Glomerular visceral epithelial cell (primary cell): Measurements from ENCODE around the gene ARFGAP1.

ENCODE experiments used
- DNase-seq: peaks from one replicate; pipeline ENCODE4 v3.0.0-alpha.2; 2016; ENCODE audit errors: extremely low spot score

ARFGAP1 gene

DNA sequence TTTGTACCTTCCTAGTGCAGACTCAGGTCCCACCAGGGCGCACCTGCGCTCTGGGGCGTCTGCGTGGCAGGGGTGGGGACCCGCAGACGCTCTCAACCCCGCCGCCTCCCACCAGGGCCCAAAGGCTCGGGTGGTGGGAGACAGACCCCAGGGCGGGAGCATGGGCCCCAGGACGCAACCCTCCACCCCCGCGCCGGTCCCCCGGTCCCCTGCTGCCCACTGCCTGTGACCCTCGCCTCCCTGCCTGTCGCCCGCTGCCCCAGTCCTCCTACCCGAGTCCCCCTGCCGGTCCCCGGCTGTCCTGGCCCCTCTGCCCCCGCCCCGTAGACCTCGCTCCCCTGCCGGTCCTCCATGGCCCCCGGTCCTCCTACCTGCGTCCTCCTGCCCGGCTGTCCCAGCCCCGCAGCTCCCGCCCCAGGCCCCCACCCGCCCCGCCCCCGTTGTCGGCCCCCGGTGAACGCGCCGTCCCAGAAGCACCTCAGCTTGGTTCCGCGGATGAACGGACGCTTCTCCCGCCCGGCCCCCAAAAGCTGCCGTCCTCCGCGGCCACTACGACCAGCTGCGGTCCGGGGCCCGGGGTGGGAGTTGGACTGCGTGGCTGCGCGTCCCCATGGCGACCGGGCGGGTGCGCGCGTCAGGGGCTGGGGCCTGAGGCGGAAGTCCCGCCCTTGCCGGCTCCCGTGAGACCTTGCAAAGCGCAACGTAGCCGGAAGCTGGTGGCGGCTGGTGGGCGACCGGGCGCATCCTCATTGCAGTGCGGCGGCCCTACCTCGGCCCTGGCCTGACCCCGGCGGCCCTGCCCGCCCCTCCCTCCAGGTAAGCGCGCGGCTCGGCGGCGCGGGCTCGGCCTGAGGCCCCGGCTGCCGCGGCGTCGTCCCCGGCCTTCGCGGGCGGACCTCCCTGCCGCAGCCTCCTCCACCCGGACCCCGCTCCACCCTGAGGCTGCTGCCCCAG, at the start of gene ARFGAP1:
Gene ARFGAP1, plus strand, starts transcription at position 709 of the 954 bp plus-strand sequence. CDS start 2,768 bp downstream, outside the sequence.
- DNase-seq, result peak; percentile 90

DNA sequence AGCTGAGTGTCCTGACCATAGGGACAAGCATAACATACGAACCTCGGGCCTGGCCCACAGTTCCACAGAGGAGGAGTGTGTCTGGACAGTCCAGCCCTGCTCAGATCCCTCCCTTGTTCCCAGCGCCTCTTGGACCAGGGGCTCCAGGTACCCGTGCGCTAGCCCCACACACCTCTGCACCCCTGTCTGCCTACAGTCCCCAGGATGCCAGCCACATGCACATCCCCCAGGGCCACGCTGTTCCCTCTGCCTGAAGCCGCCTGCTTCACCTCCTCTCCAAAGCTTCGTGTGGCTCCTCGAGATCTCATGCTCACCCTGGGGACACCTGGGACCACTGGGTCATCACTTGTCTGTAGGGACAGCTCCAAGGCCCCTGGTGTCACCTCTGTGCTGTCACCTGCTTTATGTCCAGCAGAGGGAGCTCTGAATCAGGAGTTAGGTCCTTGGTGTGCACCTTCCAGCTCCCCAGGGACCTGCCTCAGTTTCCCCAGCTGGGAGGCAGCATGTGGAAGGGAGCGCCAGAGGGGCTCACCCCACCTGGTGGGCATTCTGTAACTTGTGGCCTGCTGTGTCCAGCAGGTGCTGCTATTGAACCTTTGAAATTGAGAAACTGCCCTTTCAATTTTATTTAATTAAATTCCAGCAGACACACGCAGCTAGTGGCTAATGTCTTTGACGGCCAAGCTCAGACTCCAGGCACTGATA, 49.3 kb upstream of the ARFGAP1 start:
- peak; percentile 57 for DNase-seq

DNA sequence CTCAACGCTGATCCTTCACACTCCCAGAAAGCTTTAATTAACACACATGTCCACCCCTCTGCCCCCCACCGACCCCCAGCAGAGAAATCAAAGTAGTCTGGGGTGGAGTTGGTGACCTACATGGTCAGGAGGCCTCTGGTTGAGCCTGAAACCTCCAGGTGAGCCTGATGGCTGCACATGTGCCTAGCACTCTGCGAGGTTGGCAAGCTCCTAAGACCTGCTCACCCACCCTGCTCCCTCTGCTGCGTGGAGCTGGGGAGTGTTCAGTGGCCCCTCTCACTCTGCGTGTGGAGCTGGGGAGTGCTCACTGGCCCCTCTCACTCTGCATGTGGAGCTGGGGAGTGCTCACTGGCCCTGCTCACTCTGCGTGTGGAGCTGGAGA, 48.8 kb upstream of the ARFGAP1 start:
- no peak for DNase-seq

DNA sequence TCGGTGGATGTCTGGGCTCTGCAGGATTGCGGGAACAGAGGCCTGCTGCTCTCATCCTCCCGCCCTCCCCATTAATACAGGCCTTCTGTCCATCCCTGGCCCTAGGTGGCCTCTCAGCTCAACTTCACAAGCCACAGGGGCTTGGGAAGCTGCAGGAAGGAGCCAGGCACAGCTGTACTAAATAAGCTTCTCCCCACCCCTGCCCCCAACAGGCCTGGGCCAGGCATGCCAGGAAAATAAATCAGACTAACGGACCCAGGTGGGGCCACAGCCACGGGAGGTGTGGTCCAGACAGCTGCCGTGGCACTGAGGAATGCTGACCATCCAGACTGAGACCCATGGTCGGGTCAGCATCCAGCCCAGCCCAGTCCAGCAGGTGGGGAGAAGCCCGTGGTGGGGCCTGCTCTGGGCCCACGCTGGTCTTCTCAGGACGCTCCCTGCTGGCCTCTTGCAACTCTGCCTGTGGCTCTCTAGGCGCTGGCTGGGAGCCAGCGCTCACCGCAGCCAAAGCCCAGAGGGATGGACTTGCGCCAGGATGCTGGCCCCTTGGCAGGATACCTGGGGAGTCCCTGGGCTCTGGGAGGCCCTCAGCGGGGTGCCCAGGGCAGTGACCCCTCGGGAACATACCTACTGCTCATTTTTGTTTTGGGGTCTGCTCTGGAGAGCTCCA, 48.1 kb upstream of the ARFGAP1 start:
- peak; percentile 99 for DNase-seq

DNA sequence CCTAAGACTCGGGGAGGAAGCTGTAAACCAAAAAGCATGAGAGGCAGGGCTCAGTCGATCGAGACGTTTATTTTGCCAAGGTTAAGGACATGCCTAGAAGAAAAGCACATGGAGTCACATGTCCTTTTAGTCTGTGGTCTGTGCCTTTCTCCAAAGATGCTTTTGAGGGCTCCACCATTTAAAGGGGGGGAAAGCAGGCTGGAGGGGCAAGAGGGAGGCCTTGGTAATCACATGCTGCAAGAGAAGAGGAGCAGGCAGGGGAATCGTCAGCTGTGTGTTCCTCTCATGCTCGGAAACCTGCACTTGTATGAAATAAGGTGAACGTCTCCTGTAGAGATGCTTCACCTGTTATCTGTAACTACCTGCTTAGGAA, 47.5 kb upstream of the ARFGAP1 start:
- DNase-seq, result no peak

DNA sequence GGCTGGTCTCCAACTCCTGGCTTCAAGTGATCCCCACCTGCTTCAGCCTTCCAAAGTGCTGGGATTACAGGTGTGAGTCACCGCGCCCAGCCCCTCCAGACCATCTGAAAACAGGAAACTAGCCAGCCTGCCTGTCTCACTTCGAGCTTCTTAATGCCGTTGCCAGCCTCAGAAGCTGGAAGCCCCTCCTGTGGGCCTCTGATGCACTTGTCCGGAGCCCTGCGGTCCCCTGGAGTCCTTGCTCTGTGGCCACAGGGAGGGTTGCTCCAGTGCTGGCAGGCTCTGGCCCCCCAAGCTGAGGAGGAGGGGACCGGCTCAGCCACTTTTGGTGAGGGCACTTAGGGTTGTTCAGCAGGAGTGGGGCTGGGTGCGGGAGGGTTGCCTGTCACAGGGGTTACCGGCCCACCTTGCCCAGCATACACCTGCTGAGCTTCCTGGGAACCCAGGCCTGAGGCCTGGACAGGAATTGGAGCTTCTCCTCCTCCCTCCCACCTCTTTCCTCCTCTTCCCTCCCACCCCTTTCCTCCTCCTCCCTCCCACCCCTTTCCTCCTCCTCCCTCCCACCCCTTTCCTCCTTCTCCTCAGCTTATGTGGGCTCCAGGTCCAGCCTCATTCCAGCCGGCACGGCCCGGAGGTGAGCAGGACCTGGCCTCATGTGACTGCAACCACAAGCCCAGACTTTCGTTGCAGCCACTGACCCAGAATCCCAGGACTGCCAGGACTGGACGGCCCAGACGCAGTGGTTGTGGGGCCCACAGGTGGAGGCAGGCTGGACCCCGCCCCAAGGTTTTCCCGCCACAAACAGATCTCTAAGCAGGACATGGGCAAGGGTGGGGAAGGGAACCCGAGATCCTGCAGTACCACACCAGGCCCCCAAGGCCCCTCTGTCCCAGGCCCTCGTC, 46.3 kb upstream of the ARFGAP1 start:
- DNase-seq, result peak; percentile 76

DNA sequence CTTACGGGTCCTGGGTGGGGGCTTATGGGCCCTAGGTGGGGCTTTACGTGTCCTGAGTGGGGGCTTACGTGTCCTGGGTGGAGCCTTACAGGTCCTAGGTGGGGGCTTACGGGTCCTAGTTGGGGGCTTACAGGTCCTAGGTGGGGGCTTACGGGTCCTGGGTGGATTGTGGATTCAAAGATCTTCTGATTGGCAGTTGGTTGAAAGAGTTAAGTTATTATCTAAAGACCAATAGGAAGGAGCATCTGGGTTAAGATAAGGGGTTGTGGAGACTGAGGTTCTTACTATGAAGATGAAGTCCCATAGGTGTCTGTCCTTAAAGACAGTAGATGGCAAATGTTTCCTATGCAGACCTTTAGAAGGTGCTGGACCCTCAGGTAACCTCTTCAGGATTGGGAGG, 45.4 kb upstream of the ARFGAP1 start:
- DNase-seq, result no peak

DNA sequence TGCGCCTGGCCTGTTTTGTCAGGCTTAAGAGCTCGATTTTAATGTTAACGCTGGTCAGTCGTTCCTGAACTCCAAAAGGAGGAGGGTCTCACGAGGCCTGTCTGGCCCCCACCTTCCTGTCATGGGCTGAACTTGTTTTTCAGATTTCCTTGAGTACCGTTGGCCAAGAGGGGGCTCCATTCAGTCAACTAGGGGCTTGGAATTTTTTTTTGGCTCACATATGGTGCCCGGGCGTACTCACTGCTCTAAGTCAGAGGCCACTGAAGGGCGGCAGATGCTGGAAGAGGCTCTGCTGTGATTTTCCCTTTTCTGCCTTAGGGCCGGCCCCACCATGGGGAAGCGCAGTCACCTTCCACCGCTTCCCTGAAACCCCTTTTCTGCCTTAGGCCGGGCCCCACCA, 43.8 kb upstream of the ARFGAP1 start:
- no peak for DNase-seq

DNA sequence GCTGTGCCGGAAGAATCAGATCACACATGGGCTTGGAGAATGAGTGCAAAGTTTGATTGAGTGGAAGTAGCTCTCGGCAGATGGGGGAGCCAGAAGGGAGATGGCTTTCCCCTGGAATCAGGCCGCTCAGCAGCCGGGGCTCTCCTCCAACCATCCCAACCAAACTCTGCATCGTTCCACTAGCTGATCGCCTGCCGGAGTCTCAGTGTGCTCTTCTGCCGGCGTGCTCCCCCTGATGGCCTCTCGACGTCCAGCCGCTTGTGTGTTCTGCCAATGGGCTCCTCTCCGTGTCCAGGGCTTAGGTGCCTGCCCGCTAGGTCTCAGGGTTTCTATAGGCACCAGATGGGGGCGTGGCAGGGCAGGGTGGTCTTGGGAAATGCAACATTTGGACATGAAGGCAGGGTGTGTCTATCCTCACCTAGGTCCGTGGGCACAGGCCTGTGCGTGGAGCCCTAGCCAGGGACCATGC, 41.8 kb upstream of the ARFGAP1 start:
- peak; percentile 58 for DNase-seq

DNA sequence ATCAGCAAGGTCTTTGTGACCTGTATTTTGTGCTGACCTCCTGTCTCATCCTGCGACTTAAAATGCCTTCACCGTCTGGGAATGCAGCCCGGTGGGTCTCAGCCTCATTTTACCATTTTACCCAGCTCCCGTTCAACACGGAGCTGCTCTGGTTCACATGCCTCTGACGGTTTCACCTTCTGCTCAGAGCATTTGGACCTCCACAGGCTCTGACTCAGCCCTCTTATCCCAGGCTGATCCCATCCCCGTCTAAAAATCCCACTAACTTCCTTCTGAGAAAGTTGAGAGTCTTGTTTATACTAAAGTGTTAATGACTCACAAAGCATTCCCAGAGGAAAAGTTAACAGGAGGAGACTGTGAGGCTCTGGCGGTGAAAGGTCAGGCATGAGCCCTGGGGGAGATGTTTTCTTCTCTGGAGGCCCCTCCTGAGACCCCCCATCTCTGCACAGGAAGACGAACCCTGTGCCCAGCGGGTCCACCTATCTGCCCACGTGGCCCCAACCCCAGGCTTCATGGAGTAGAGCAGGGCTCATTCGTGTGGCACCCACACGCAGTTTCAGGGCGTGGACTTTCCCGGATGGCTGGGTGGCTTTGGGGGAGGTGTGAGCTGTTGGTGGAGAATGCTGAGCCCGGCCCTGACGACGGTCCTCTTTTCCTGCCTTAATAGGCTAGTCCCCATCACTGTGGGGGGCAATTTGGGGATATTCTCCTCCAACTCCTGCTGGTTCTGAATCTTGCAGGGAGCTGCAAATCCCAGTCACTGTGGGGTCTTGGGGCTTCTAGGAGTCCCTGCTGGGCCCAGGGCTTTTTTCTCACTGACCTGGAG, 40.2 kb upstream of the ARFGAP1 start:
- peak; percentile 98 for DNase-seq

DNA sequence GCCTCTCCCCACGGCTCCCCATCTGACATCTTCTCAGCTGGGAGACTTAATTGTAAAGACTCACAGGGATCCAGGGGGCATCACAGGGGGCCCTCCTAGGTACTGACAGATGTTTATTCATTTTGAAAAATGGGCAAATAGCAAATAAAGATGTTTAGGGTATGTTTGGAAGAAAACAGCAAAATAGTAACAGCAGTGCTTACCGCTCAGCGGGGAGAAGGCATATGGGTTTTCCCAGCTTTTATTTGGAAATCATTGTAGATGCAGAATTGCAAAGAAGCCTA, 39.6 kb upstream of the ARFGAP1 start:
- no peak for DNase-seq

DNA sequence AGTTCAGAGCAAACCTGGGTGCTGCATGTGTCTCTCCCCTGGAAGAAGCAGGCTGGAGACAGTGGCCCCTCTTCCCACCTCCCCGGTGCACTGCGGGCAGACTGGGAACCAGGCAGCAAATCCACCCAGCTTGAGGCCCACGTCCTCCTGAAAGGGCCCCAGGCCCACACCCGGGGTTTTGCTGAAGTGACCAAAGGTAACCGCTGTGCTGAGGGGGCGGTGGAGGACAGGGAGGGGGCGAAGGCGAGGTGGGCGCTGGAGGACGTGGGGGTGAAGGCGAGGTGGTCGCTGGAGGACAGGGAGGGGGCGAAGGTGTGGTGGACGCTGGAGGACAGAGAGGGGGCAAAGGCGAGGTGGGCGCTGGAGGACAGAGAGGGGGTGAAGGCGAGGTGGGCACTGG, 38.7 kb upstream of the ARFGAP1 start:
- DNase-seq, result no peak

DNA sequence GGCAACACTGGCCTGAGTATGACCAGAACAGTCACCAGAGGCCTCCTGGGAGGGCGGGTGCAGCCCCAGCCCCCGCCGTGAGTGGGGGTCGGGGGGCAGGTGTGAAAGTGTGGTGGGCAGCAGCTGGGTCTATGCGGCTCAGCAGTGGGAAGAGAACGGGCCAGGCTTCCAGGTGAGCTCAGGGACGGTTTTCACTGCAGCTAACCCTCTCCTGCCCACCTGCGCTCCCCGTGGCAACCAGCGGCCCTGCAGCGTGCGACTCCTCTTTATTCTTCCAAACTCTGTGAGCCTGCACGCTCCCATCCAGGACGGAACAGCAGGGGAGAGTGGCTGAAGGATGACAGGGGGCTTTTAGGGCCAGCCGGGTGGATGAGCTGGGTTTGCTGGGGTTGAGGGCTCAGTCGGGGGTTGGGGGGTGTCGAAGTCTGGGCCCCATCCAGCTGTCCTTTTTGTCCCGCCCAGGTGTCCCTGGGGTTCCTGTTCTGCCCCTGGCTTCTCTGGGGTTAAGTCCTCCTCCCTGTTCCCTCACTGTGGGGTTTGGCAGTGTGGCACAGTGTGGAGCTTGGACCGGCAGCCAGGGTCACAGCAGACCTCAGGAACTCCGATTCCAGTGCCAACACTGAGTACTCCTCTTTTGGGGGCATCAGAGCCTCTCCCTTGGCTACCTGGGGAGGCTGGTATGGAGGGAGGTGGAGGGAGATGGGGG, 37.8 kb upstream of the ARFGAP1 start:
- no peak for DNase-seq

DNA sequence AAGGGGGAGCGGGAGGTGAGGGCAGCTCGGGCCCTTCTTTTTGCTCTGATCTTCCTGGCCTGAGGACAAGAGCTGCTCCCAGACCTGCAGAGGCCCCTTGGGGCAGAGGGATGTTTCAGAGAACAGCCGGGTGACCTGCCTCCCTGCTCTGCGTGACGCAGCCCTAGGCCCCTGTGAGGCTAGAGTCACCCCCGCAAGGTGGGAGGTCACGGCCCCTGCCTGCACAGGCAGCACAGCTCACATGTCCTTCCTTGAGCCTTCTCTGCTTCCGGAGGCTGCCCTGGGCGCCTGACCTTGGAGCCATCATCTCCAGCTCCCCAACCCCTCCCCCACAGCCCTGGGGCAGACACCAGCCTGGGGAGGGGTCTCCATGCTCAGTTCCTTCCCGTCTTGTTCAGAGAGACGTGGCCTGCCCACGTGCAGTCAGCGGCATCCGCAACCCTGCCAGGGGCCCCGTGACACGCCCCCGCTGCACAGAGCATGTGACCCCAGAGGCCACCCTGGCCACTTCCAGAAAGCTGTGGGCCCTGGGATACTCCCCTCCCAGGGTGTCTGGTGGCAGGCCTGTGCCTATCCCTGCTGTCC, 37.1 kb upstream of the ARFGAP1 start, which contains the start of gene BIRC7:
Gene BIRC7, plus strand, starts transcription at position 507 of the 585 bp plus-strand sequence. CDS start 192 bp downstream, outside the sequence.
- no peak for DNase-seq

DNA sequence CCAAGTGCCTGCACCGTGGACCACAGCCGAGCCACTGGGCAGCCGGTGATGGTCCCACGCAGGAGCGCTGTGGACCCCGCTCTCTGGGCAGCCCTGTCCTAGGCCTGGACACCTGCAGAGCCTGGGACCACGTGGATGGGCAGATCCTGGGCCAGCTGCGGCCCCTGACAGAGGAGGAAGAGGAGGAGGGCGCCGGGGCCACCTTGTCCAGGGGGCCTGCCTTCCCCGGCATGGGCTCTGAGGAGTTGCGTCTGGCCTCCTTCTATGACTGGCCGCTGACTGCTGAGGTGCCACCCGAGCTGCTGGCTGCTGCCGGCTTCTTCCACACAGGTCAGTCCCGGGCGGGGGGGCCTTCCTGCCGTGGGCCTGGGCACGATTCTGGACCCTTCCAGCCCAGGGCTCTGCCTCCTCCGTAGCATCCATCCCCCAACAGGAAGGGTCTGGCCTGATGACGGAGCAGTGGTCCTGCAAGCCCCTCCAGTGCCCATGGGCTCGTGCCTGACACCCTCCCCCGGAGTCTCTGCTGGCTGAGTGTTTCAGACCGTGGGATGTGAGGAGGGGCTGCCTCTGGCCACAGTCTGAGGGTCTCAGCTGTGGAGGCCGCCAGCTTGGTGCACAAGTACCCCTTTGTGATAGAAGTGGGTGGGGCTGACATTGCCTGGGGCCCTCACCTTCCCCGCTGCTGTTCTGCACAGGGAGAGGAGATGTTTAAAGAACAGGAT, 36.3 kb upstream of the ARFGAP1 start:
- no peak for DNase-seq

DNA sequence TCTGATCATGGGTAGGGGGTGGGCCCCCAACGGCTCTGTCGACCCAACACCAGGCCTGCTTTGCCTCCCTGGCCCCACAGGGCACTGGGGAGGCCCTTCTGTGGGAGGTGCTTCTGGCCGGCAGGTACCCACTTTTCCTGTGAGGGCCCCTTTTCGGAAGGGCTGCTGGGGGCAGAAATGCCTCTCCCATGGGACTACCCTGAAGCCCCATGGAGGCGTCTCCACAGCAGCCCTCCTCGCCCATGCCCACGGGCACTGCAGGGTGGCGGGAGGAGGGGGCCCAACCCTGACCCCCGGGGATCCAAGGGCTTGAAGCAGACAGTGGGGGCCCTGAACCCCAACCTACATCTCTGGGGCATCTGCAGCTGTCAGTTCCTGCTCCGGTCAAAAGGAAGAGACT, 34.6 kb upstream of the ARFGAP1 start:
- DNase-seq, result no peak

DNA sequence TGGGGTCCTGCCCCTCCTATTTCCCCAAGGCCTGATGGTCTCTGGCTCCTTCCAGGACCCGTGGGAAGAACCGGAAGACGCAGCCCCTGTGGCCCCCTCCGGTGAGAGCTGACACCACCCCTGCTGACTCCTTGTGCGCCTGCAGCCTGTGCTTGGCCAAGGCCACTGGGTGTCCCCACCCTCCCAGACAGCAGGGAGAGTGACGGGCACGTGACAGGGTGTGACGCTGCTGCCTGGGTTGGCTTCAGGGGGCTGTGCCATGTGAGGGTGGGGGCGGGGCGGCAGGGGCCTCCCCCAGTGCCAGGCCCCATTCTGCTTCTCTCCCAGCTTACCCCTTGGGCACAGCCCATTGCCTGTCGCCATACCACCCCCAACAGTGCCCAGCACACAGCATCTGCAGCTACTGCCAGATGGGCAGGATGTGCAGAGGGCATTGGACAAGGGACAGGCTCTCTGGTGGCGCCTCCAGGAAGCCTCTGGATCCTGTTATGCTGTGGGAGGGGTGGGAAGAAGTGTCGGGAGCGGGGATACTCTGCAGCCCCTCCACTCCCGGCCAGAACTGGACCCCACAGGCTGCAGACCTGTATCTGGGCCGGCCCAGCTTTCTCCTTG, 34.0 kb upstream of the ARFGAP1 start:
- no peak for DNase-seq

DNA sequence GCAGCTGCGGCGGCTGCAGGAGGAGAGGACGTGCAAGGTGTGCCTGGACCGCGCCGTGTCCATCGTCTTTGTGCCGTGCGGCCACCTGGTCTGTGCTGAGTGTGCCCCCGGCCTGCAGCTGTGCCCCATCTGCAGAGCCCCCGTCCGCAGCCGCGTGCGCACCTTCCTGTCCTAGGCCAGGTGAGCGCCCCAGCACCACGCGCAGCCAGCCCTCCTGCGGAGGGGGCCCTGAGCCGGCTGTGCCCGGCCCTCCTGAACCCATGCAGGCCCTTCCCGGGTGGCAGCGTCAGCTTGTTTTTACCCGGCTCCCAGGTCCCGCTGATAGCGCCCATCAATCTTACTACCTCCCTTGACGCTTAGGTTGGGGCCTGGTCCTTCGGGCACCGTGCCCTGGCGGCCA, 33.2 kb upstream of the ARFGAP1 start:
- no peak for DNase-seq
